22Rv1 (cell line): ENCODE measurements around the gene MAN2B2.

Source experiments
- H3K27ac ChIP-seq: fragments of 450-650 bp; 2 replicates; pipeline ENCODE4 v1.5.1; 2017
- ZFX ChIP-seq: fragments of 450-650 bp; IDR thresholded peaks from 2 replicates; pipeline ENCODE4 v1.6.1; 2017; ENCODE audit warnings: antibody characterized with exemption, borderline replicate concordance
- TF ChIP-seq, protein P1 (sequence below): fragments of 450-650 bp; IDR thresholded peaks from 2 replicates; pipeline ENCODE4 v1.5.1; 2017; ENCODE audit warnings: mild to moderate bottlenecking

MAN2B2 gene

GRCh38 chr4:6555519-6555918 is 19.5 kb upstream of the MAN2B2 start:
- TF ChIP-seq ZFX: no peak
- TF ChIP-seq, protein P1, sequence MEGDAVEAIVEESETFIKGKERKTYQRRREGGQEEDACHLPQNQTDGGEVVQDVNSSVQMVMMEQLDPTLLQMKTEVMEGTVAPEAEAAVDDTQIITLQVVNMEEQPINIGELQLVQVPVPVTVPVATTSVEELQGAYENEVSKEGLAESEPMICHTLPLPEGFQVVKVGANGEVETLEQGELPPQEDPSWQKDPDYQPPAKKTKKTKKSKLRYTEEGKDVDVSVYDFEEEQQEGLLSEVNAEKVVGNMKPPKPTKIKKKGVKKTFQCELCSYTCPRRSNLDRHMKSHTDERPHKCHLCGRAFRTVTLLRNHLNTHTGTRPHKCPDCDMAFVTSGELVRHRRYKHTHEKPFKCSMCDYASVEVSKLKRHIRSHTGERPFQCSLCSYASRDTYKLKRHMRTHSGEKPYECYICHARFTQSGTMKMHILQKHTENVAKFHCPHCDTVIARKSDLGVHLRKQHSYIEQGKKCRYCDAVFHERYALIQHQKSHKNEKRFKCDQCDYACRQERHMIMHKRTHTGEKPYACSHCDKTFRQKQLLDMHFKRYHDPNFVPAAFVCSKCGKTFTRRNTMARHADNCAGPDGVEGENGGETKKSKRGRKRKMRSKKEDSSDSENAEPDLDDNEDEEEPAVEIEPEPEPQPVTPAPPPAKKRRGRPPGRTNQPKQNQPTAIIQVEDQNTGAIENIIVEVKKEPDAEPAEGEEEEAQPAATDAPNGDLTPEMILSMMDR: no peak
- H3K27ac ChIP-seq: no peak overlapping the region

GRCh38 chr4:6556263-6556662 is 18.7 kb upstream of the MAN2B2 start:
- no peak overlapping the region for H3K27ac ChIP-seq
- no peak for TF ChIP-seq ZFX
- TF ChIP-seq, protein P1: no peak

DNA sequence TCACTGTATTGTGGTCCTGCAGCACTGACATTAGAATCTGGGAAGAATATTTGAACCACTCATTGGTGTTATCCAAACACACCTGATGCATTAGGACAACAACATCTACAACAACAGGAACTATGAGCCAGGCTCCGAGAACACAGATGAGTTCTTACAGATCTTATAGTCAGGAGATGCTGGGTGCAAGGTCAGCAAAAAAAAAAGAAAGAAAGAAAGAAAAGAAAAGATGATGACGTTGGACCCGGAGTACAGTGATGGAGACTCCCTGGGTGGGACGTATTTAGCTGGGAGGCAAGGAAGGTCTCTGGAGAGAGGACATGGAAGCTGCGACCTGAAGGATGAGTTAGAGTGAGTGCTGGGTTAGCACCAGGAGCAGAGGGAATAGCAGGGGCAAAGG is 17.8 kb upstream of the MAN2B2 start:
- H3K27ac ChIP-seq: no peak overlapping the region
- TF ChIP-seq, protein P1: no peak
- TF ChIP-seq ZFX: no peak

DNA sequence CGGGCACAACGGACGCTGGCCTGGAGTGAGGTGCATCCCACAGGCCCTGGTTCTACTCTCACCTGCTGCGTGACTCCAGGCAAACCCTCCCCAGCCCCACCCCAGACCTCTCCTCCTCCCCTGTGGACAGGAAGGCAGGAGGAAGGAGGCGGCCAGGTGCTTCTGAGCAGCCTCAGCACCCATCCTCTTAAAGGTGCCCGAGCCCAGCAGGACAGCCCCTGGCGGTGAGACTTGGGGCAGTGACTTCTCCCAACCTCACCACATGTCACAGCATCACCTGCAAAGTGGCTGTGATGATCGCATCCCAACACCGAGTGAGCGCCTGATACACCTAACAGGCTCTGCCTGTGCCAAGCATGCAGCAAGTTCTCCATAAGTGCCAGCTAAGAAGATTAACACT is 17.1 kb upstream of the MAN2B2 start:
- H3K27ac ChIP-seq: no peak overlapping the region
- TF ChIP-seq ZFX: no peak
- TF ChIP-seq, protein P1: no peak

DNA sequence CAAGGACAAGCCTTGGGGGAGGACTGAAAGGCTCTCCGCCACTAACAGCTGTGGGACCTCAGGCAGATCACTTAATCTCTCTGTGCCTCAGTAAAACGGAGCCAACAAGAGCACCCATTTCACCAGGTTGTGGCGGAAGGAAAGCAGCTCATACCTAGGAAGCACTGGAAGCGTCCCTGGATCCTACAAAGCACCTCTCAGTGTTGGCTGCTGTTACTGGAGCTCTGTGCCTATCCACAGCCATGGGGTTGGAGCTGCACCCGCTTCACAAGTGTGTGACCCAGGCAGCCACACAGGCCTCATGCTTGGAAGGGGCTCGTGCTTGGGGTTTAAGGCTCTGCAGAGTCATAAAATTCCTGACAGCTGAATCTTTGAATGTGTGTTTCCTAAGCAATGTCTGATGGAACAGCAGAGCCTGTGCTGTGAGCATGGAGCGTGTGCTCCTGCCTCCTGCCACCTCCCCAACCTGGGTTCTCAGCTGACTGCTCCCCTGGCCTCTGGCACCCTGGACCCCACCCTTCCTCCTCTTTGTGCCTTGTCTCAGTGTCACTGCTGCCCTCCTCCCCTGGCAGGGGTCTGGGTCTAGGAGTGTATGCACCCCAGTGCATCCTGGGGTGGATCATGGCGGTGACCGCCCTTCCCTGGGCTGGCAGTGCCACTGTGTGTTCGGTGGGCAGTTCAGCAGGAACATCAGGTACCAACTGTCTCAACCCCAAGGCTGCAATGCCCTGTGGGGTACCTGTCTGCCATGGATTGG is 14.4 kb upstream of the MAN2B2 start:
- TF ChIP-seq, protein P1: no peak
- no peak for TF ChIP-seq ZFX
- H3K27ac ChIP-seq: no peak overlapping the region

- H3K27ac ChIP-seq: no peak overlapping the region
- no peak for TF ChIP-seq ZFX
- TF ChIP-seq, protein P1: no peak
Observed at GRCh38 chr4:6561173-6561516, 13.8 kb upstream of the MAN2B2 start.

- H3K27ac ChIP-seq: no peak overlapping the region
- TF ChIP-seq, protein P1: no peak
- TF ChIP-seq ZFX: no peak
Observed at GRCh38 chr4:6561706-6562371, 13.2 kb upstream of the MAN2B2 start.
